ENCODE data around the gene OR5W2. TPM values are rescaled to one million over a fixed set of nuclear protein-coding genes. Genes with fewer than 3 reads are reported as not detected.
"Not testable (repeated sequence)": the region's sequence is repeated elsewhere in the genome, so short reads cannot be mapped to it uniquely, and the experiment has no call there.

OR5W2 gene
- polyA plus RNA-seq, 1 donor from 2014 or later: not detected

DNA sequence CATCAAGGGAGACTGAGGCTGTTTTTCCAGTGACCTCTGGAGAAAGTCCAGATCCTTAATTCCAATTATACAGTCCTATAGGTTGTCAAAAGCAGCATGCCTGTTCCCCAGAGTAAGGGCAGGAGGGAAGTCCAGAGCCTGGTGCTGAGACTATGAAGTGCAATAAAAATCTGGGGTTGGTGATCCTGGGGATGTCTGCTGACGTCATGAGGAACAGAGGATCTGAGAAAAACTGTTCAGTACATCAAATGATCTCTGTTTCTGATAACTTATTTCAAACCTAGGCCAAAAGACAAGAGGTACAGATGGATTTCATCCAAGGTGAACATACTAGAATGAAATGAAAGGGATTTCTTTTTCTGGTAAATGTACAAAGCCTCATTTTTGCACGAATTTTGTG, 12.1 kb downstream of the OR5W2 start:
- no peak for TF ChIP-seq POLR2AphosphoS5 (IDR thresholded peaks at IDR 0.05)
- no peak for TF ChIP-seq SMC3 (conservative IDR thresholded peaks at IDR 0.05; ENCODE audit: poor library complexity)
- TF ChIP-seq, protein P1, sequence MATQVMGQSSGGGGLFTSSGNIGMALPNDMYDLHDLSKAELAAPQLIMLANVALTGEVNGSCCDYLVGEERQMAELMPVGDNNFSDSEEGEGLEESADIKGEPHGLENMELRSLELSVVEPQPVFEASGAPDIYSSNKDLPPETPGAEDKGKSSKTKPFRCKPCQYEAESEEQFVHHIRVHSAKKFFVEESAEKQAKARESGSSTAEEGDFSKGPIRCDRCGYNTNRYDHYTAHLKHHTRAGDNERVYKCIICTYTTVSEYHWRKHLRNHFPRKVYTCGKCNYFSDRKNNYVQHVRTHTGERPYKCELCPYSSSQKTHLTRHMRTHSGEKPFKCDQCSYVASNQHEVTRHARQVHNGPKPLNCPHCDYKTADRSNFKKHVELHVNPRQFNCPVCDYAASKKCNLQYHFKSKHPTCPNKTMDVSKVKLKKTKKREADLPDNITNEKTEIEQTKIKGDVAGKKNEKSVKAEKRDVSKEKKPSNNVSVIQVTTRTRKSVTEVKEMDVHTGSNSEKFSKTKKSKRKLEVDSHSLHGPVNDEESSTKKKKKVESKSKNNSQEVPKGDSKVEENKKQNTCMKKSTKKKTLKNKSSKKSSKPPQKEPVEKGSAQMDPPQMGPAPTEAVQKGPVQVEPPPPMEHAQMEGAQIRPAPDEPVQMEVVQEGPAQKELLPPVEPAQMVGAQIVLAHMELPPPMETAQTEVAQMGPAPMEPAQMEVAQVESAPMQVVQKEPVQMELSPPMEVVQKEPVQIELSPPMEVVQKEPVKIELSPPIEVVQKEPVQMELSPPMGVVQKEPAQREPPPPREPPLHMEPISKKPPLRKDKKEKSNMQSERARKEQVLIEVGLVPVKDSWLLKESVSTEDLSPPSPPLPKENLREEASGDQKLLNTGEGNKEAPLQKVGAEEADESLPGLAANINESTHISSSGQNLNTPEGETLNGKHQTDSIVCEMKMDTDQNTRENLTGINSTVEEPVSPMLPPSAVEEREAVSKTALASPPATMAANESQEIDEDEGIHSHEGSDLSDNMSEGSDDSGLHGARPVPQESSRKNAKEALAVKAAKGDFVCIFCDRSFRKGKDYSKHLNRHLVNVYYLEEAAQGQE (IDR thresholded peaks at IDR 0.05; ENCODE audit: borderline replicate concordance): no peak
- TF ChIP-seq EP300 (conservative IDR thresholded peaks at IDR 0.05; ENCODE audit: poor library complexity, severe bottlenecking): no peak
- TF ChIP-seq TAF1 (IDR thresholded peaks at IDR 0.05; ENCODE audit: low read depth): no peak
- TF ChIP-seq EZH2 (IDR thresholded peaks at IDR 0.05; ENCODE audit: borderline replicate concordance, insufficient read depth, low read length, poor library complexity, severe bottlenecking): no peak
- TF ChIP-seq, protein P2, sequence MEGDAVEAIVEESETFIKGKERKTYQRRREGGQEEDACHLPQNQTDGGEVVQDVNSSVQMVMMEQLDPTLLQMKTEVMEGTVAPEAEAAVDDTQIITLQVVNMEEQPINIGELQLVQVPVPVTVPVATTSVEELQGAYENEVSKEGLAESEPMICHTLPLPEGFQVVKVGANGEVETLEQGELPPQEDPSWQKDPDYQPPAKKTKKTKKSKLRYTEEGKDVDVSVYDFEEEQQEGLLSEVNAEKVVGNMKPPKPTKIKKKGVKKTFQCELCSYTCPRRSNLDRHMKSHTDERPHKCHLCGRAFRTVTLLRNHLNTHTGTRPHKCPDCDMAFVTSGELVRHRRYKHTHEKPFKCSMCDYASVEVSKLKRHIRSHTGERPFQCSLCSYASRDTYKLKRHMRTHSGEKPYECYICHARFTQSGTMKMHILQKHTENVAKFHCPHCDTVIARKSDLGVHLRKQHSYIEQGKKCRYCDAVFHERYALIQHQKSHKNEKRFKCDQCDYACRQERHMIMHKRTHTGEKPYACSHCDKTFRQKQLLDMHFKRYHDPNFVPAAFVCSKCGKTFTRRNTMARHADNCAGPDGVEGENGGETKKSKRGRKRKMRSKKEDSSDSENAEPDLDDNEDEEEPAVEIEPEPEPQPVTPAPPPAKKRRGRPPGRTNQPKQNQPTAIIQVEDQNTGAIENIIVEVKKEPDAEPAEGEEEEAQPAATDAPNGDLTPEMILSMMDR (IDR thresholded peaks at IDR 0.05; ENCODE audit: poor library complexity, severe bottlenecking): no peak
- no peak for TF ChIP-seq MXI1 (conservative IDR thresholded peaks at IDR 0.05; ENCODE audit: poor library complexity, severe bottlenecking)
- TF ChIP-seq RAD21 (conservative IDR thresholded peaks at IDR 0.05): no peak
- no peak overlapping the region for H3K27ac ChIP-seq (ENCODE audit: low read length)

DNA sequence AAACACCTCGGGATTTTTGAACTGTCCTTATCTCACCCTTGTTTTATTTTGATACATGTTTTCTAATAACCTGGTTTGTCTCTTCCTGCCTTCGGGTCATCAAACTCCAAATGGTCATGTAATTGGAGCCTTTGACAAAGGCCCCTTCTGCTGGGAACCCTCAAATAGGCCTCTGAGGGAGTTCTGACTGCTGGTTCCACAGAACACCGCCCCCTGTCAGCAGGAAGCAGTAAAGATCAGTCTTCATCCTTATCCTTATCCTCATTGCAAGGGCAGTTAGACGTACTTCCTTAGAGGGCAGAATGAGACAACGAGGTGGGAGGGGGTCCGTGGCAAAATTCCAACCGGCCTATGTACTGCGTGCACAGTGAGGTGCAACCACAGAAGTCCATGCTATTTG, 19.2 kb downstream of the OR5W2 start:
- H3K9me2 ChIP-seq (ENCODE audit: insufficient read depth, low read length): no peaks in the 10 kb centered on the region
- no peak overlapping the region for H3K27ac ChIP-seq (ENCODE audit: low read length)
- no peak overlapping the region for H3K4me2 ChIP-seq (ENCODE audit: low read length)
- no peak overlapping the region for H2AFZ ChIP-seq (ENCODE audit: low read depth, low read length)
- no peak overlapping the region for H3K4me3 ChIP-seq (ENCODE audit: low read length)
- H3K9me3 ChIP-seq (ENCODE audit: low read length): no peaks in the 10 kb centered on the region
- TF ChIP-seq POLR2AphosphoS5 (IDR thresholded peaks at IDR 0.05) (no peak), SMC3 (conservative IDR thresholded peaks at IDR 0.05; ENCODE audit: poor library complexity) (no peak), MXI1 (conservative IDR thresholded peaks at IDR 0.05; ENCODE audit: poor library complexity, severe bottlenecking) (no peak), EP300 (conservative IDR thresholded peaks at IDR 0.05; ENCODE audit: poor library complexity, severe bottlenecking) (no peak), EZH2 (IDR thresholded peaks at IDR 0.05; ENCODE audit: borderline replicate concordance, insufficient read depth, low read length, poor library complexity, severe bottlenecking) (no peak), TAF1 (IDR thresholded peaks at IDR 0.05; ENCODE audit: low read depth) (no peak), RAD21 (conservative IDR thresholded peaks at IDR 0.05) (no peak)
- TF ChIP-seq, protein P1 (IDR thresholded peaks at IDR 0.05; ENCODE audit: borderline replicate concordance): no peak
- TF ChIP-seq, protein P2 (IDR thresholded peaks at IDR 0.05; ENCODE audit: poor library complexity, severe bottlenecking): no peak
- no peaks in the 10 kb centered on the region for H4K20me1 ChIP-seq (ENCODE audit: insufficient read depth)
- H3F3A ChIP-seq (ENCODE audit: insufficient read depth, low read length, poor library complexity, severe bottlenecking): no peaks in the 10 kb centered on the region
- no peaks in the 10 kb centered on the region for H3K27me3 ChIP-seq (ENCODE audit: insufficient read depth, low read depth, low read length)
- H3K36me3 ChIP-seq (ENCODE audit: insufficient read depth, low read length): no peaks in the 10 kb centered on the region
- no peak overlapping the region for H3K9ac ChIP-seq (ENCODE audit: low read length)
- H3K79me2 ChIP-seq (replicated peaks; ENCODE audit: insufficient read depth, low read length): no peaks in the 10 kb centered on the region

More for the DNA sequence above, 12.1 kb downstream of the OR5W2 start:
- Histone ChIP-seq H4K20me1 (ENCODE audit: insufficient read depth) (no peaks in the 10 kb centered on the region), H3K27me3 (ENCODE audit: insufficient read depth, low read depth, low read length) (no peaks in the 10 kb centered on the region), H3K79me2 (replicated peaks; ENCODE audit: insufficient read depth, low read length) (no peaks in the 10 kb centered on the region), H3K4me2 (ENCODE audit: low read length) (no peak overlapping the region), H2AFZ (ENCODE audit: low read depth, low read length) (no peak overlapping the region), H3K36me3 (ENCODE audit: insufficient read depth, low read length) (no peaks in the 10 kb centered on the region), H3F3A (ENCODE audit: insufficient read depth, low read length, poor library complexity, severe bottlenecking) (no peaks in the 10 kb centered on the region), H3K9me3 (ENCODE audit: low read length) (no peaks in the 10 kb centered on the region), H3K9me2 (ENCODE audit: insufficient read depth, low read length) (no peaks in the 10 kb centered on the region), H3K9ac (ENCODE audit: low read length) (no peak overlapping the region), H3K4me3 (ENCODE audit: low read length) (no peak overlapping the region)

DNA sequence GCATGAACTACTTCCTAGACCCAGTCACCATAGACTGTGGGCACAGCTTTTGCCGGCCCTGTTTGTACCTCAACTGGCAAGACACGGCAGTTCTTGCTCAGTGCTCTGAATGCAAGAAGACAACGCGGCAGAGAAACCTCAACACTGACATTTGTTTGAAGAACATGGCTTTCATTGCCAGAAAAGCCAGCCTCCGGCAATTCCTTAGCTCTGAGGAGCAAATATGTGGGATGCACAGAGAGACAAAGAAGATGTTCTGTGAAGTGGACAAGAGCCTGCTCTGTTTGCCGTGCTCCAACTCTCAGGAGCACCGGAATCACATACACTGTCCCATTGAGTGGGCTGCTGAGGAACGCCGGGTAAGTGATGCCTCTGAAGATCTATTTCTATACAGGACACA, 28.9 kb downstream of the OR5W2 start:
- not testable (repeated sequence) for H3K9me2 ChIP-seq (ENCODE audit: insufficient read depth, low read length); H4K20me1 ChIP-seq (ENCODE audit: insufficient read depth); H2AFZ ChIP-seq (ENCODE audit: low read depth, low read length); H3K27me3 ChIP-seq (ENCODE audit: insufficient read depth, low read depth, low read length); H3K4me3 ChIP-seq (ENCODE audit: low read length); H3K79me2 ChIP-seq (replicated peaks; ENCODE audit: insufficient read depth, low read length); H3K27ac ChIP-seq (ENCODE audit: low read length); H3K9ac ChIP-seq (ENCODE audit: low read length); H3K9me3 ChIP-seq (ENCODE audit: low read length); H3F3A ChIP-seq (ENCODE audit: insufficient read depth, low read length, poor library complexity, severe bottlenecking); H3K36me3 ChIP-seq (ENCODE audit: insufficient read depth, low read length); H3K4me2 ChIP-seq (ENCODE audit: low read length)
